ENCODE results near the gene KRTAP1-4.
"Not testable (repeated sequence)": the region's sequence is repeated elsewhere in the genome, so short reads cannot be mapped to it uniquely, and the experiment has no call there.

KRTAP1-4 gene, protein sequence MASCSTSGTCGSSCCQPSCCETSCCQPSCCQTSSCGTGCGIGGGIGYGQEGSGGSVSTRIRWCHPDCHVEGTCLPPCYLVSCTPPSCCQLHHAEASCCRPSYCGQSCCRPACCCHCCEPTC

GRCh38 chr17:41029633-41030245 is at the start of gene KRTAP1-4:
KRTAP1-4 (minus strand) TSS chr17:41030195; CDS start chr17:41030078, 117 bp downstream.
- no peak for DNase-seq

GRCh38 chr17:41076788-41077187 is 46.8 kb upstream of the KRTAP1-4 start:
- no peak for DNase-seq

- DNase-seq, result no peak
These were observed 43.7 kb upstream of the KRTAP1-4 start for GRCh38 chr17:41073676-41074075.

DNA sequence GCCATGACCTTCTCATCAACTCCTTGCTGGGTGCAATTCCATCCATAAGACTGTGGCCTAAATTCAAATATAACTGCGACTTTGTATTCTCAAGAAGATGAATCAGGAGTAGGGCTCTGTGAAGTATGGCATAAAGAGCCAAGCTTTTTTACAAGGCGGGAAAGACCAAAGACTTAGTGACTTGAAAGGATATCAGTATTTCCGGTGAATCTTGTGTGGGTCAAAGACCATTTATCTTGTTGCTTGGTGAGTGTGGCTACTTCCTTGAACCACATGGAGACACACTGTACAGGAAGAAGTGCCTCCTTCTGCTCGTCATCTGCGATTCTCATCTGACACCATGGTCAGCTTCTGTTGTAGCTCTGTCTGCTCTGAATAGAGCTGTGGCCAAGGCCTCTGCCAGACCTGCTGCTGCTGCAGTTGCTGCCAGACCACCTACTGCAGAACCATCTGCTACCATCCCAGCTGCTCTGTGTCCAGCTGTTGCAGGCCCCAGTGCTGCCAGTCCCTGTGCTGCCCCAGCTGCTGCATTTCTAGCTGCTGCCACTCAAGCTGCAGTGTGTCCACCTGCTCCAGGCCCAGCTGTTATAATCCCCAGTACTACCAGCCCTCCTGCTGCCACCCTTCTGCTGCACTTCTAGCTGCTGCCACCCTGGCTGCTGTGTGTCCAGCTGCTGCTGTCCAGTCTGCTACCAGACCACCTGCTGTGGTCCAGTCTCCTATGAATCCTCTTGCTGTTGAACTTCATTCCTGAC is 41.8 kb upstream of the KRTAP1-4 start:
- no peak for DNase-seq

GRCh38 chr17:41069031-41069430 is 39.0 kb upstream of the KRTAP1-4 start:
- no peak for DNase-seq

DNA sequence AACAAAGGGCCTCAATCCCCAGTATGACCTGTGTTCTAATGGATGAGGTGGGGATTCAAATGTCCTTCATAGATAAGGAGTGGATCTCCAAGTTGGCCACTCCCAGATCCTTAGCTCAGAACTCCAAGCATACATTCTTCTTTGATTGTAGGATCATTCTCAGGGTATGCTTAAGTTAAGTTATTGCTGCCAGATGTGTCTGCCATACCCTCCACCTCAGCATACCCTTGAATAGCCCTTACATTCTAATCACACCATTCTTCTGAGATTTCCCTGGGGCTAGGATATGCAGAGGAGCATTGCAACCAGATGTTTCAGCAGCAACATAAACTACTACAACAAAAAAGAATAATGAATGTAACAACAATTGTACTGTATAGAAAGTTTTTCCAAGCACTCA is 37.3 kb upstream of the KRTAP1-4 start:
- no peak for DNase-seq

DNA sequence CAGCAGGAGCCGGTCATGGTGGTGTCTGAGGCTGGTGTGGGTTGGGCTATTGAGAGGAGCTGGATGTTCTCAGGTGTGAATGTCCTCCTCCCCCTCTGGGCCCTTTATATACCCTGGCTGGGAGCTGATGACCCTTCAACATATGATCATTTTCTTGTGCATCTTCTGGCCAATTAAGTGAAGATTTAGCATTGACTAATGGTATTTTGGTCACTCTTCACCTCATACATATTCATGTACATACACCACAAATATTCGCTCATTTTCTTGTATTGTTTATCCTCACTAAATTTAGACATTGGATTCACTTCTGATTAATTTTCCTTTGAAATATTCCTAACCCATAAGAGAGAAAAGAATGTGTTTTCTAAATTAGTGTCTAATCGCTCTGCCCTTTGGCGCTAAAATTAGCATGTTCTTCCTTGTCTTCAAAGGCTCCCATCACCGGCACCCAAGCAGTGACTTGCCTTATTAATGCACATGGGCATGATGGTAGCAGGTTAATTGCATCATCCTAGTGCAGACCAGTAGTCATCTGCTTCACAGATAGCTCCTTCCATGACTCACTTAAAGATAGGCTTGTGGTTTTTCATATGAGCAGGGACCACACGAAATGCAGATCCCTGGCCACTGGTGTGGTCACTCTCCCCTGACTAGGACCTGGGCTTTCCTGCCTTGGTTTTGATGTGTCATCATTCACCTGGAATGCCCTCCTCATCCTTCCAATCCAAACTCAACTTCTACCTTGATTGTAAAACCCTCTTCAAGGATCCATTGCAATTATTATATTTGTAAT is 36.0 kb upstream of the KRTAP1-4 start, which contains the start of gene KRTAP2-4:
KRTAP2-4 (minus strand) TSS at position 51 of the 796 bp plus-strand sequence; CDS start at position 17, 34 bp downstream.
- no peak for DNase-seq

- DNase-seq, result not testable (repeated sequence)
These were observed 35.2 kb upstream of the KRTAP1-4 start for GRCh38 chr17:41065016-41065689.

DNA sequence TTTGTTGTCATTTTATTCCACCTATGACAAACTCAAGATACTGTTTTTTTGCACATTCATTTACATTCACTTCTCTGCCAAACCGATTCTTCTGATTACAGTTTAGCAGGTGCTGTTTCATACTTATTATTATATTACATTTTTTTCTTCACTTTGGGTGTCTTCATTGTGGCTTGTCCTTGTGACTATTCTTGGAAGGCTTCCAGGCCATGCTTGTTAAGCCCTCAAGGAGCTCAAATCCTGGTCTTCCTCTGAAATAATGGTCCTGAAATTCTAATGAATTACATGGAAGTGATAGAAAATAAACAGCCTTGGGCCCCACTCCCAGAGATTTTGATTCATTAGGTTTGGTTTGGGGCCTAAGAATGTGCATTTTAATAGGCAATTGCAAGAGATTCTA is 34.3 kb upstream of the KRTAP1-4 start:
- no peak for DNase-seq

GRCh38 chr17:41063449-41063848 is 33.5 kb upstream of the KRTAP1-4 start:
- no peak for DNase-seq

GRCh38 chr17:41061964-41062363 is 32.0 kb upstream of the KRTAP1-4 start:
- no peak for DNase-seq

GRCh38 chr17:41060052-41060604 is 30.1 kb upstream of the KRTAP1-4 start, which contains the start of gene KRTAP2-3:
KRTAP2-3 (minus strand) TSS chr17:41060114; CDS start chr17:41060050, 64 bp downstream.
- DNase-seq, result no peak

DNA sequence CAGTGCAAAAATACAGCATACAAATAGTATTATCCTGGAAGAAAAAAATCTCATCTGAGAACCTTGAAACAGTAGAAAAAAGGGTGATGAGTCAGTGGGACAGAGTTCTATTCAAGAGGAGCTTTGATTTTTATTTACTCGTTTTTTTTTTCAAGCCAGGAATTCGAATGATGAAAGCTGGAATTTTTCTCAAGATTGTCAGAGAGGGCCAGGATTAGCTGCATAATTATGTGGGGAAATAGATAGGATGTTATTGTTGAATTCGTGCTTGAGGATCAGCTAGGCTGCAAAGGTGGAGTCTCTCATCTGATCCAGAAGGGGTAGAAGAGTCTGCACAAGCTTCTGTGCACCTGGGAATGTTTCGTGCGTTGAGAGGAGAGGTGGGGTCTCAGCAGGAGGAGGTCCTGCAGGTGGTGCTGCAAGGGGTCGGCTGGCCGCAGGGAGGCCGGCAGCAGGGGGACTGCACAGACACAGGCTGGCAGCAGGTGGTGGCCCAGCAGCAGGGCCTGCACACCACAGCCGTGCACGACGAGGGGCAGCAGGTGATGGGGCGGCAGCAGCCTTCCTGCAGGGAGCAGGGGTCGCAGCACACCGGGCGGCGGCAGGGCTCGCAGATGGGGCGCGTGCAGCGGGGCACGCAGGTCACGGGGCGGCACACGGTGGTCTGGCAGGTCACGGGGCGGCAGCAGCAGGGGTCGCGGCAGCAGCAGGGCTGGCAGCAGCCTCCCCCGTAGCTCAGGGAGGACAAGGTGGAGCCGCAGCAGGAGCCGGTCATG is 29.5 kb upstream of the KRTAP1-4 start:
- not testable (repeated sequence) for DNase-seq

- DNase-seq, result no peak
These were observed 28.7 kb upstream of the KRTAP1-4 start for GRCh38 chr17:41058741-41059140.

DNA sequence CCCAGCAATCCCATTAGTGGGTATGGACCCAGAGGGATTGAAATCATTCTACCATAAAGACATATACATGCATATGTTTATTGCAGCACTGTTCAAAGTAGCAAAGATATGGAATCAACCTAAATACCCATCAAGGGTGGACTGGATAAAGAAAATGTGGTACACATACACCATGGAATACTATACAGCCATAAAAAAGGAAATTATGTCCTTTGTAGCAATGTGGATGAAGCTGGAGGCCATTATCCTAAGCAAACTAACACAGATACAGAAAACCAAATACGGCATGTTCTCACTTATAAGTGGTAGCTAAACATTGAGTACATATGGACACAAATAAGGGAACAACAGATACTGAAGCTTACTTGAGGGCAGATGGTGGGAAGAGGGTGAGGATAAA is 27.6 kb upstream of the KRTAP1-4 start:
- no peak for DNase-seq

- not testable (repeated sequence) for DNase-seq
These were observed 25.1 kb upstream of the KRTAP1-4 start, which contains the start of gene KRTAP2-2 for GRCh38 chr17:41055130-41055529. KRTAP2-2 (minus strand) TSS chr17:41055230; CDS start chr17:41055211, 19 bp downstream.

GRCh38 chr17:41054556-41054955 is 24.6 kb upstream of the KRTAP1-4 start:
- DNase-seq, result not testable (repeated sequence)

DNA sequence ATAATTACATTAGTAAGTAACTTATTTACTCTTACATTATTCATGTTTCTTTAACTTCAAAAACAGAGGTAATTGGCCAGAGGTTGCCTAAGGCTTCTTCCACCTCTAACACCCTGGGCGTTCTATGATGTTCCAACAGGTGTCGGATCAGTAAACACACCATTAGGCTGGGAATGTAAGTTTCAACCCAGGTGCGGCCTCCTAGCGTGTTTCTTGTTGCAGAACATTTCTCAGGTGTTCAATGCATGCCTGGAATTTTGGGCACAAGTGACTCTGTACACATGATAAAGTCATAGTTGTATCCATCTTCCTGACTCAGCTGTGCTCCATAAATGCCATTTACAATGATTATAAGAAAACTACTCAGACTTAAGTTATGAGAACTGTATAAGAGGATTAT is 24.0 kb upstream of the KRTAP1-4 start:
- DNase-seq, result no peak

GRCh38 chr17:41052566-41052965 is 22.6 kb upstream of the KRTAP1-4 start:
- no peak for DNase-seq

- no peak for DNase-seq
These were observed 19.1 kb upstream of the KRTAP1-4 start for GRCh38 chr17:41049110-41049509.

DNA sequence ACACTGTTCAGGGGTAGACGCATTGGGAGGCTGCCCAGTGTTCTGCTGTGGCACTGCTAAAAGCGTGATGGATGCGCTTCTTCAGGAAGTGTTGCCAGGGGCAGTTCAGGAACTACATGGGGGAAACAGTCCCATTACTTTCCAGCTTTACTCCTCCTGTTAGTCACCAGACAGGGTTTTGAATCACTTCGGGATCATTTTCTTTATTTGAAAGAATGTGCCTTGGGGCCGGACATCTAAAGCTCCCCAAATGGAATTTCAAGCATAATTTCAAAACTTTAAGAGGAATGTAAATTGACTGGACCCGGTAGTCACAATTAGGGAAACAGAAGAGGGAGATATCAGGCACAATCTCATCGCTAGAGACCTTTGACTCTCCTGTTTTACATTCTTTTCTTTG is 18.4 kb upstream of the KRTAP1-4 start:
- DNase-seq, result no peak
